ENCODE data around the gene PTPN9. TPM values are rescaled to one million over a fixed set of nuclear protein-coding genes. Genes with fewer than 3 reads are reported as not detected.
"Not testable (repeated sequence)": the region's sequence is repeated elsewhere in the genome, so short reads cannot be mapped to it uniquely, and the experiment has no call there.

PTPN9 gene
- total RNA-seq, 1 donor from 2014 or later = 24.9 TPM

DNA sequence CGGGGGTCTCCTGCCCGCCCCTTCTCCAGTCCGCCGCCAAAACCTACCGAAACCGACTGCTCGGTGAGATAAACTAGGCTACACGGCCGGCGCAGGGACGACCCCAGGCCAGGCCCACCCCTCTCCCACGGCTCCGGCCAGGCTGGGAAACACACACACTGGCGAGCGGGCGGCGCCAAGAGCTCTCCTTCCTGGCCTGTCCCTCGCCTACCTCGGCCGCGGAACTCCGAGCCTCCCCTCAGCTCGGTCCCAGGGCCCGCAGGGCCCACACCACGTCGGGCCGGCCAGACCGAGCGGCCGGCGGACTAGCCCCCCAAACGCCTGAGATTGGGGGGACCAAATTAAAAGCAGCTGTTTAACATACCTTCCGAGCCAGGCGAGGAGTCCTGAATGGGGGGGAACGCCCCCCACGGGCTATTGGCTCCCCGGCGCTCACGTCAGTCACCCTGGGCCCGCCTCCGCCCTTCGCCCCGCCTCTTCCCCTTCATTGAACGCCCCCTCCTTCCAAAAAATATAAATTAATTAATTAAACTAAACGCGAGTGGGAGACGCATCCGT lies 123.6 kb downstream of the PTPN9 start:
- FAIRE-seq = no peak
- DNase-seq (ENCODE audit: low spot score in 2 of 2) = peak; percentile 80 to 90

GRCh38 chr15:75454471-75455378 lies 124.4 kb downstream of the PTPN9 start:
- no peak for FAIRE-seq
- peak in 1 of 2 donors; percentile 88 for DNase-seq (ENCODE audit: low spot score in 2 of 2)

- DNase-seq (ENCODE audit: low spot score in 2 of 2) (peak; percentile 90 to 97), FAIRE-seq (peak; percentile 98)
Measured at GRCh38 chr15:75453703-75454470, 125.2 kb downstream of the PTPN9 start.

GRCh38 chr15:75452865-75453702 lies 126.0 kb downstream of the PTPN9 start:
- DNase-seq (ENCODE audit: low spot score in 2 of 2) = no peak
- FAIRE-seq = no peak

DNA sequence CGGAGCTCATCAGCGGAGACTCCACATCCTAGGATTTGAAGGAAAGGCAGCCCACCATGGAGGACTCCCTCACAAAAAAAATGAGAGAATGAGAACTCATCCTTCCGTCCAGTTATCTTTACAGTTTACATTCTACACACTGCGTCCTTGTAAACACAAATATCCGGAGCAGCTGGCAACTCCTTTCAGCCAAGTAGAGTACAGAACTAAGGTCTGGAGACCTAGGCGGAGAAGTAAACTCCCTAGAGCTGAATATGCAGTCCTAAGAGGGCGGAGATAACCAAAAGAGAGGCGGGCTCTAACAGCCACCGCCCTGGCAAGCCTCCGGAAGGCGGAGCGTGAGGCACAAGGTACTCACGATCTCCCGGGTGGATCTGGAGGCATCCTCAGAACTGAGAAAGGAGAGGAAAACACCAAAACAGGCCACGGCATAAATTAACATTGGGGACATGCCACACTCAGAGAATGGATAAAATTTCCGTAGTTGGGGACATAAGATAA lies 126.7 kb downstream of the PTPN9 start:
- DNase-seq (ENCODE audit: low spot score in 2 of 2) (peak in 1 of 2 donors; percentile 45), FAIRE-seq (no peak)

GRCh38 chr15:75451674-75452363 lies 127.3 kb downstream of the PTPN9 start, which contains the start of gene SIN3A:
Gene SIN3A, minus strand, starts transcription at chr15:75451690. Its CDS starts 21,315 bp downstream, at chr15:75430375.
- DNase-seq (ENCODE audit: low spot score in 2 of 2) = peak; percentile 76 to 85
- FAIRE-seq = peak; percentile 85

DNA sequence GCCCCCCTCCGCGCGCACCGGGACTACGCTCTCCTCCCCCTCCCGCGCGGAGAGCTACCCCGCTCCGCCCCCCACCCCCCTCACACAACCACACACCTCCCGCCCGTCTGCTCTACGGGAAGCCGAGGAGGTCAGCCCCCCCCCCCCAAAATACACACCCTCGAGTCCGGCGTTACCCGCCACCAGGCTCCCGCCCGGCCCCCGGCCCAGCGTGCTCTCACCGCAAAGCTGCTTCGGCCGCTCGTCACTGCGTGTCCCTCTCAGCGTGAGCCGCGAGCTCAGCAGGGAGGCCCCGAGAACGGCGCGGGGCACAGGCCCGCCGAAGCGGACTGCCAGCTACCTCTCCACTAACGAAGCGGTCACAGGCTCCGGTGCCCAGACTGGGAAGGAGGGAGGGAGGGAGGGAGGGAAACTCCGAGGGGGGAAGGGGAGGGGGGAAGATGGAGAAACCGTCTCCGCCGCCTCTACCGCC lies 127.9 kb downstream of the PTPN9 start:
- DNase-seq (ENCODE audit: low spot score in 2 of 2) (no peak), FAIRE-seq (no peak)

DNA sequence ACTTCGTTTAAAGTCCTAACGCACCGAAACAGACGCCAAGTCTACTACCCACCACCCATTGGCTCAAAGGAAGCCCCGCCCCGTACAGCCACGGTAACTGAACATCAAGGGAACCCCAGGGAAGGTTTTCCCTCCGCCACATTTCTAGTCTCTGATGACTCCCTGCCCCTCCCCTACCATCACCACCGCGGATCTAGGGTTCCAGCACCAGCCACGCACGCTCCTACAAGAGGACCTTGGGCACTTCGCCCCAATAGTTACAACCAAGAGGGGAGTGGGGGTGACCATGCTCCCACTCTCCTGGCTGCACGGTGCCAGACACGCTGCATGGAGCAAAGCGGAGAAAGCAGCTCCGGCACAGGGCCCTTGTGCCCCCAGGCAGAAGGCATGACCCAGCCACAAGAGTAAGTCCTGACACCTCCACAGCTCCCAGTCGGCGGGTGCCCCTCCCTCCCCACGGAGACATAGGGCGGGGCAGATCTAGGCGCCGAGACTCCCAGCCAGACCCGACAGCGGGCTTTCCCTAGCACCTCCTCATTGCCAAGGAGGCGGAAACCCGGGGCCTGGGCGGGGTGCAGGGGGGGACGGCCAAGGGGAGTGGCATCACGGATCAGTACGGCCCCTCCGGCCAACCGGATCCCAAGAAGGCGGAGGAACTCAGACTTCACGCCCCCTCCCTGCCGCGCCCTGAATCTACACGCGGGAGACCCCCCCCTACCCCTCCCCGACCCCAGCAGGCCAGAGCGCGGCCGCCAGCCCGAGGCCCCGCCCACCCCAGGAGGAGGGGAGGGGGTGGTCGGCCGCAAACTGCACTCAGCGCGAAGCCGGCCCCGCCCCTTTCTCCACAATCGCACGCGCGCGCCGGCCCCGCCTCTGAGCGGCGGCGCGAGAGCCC lies 128.6 kb downstream of the PTPN9 start:
- DNase-seq (ENCODE audit: low spot score in 2 of 2) (peak; percentile 68 to 73), FAIRE-seq (no peak)

DNA sequence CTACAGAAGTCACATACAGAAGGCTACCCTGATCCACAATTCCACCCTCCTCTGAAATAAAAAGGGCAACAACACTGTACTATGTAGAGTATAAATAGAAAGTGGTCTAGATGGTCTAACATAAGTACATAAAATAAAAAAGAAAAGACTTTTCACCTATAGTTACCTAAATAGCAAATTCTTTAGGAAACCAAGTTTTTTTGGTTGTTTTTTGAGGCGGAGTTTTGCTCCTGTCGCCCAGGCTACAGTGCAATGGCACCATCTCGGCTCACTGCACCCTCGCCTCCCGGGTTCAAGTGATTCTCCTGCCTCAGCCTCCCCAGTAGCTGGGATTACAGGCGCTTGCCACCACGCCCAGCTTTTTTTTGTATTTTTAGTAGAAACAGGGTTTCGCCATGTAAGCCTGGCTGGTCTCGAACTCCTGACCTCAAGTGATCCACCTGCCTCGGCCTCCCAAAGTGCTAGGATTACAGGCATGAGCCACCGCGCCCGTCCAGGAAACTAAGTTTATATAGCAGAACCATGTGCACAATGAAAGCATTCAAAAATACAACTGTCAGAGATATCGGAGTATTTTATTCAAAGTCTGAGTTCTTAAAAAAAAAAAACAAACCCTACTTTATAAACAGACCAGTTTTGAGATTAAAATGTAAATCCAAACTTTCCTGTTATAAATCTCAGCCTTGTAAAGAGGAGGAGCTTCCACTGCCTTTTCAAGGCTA lies 129.4 kb downstream of the PTPN9 start:
- no peak for FAIRE-seq

DNA sequence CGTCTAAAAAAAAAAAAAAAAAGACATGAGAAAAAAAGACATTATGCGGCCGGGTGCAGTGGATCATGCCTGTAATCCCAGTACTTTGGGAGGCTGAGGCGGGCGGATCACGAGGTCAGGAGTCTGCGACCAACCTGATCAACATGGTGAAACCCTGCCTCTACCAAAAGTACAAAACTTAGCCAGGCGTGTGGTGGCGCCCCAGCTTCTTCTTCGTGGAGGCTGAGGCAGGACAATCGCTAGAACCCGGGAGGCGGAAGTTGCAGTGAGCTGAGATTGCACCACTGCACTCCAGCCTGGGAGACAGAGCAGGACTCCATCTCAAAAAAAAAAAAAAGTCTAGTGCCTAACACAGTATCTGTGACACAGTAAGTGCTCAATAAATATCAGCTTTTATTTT lies 130.9 kb downstream of the PTPN9 start:
- not testable (repeated sequence) for DNase-seq (ENCODE audit: low spot score in 2 of 2); FAIRE-seq

More for the DNA sequence above, 129.4 kb downstream of the PTPN9 start:
- DNase-seq (ENCODE audit: low spot score in 2 of 2) = no peak

- no peak for FAIRE-seq
Measured at GRCh38 chr15:75446151-75446550, 133.0 kb downstream of the PTPN9 start.

DNA sequence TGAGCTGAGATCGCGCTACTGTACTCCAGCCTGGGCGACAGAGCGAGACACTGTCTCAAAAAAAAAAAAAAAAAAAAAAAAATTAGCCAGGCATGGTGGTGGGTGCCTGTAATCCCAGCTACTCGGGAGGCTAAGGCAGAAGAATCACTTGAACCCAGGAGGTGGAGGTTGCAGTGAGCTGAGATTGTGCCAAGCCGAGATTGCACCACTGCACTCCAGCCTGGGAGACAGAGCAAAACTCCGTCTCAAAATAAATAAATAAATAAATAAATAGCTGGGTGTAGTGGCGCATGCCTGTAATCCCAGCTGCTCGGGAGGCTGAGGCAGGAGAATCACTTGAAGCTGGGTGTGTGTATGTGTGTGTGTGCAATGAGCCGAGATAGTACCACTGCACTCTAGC lies 133.8 kb downstream of the PTPN9 start:
- FAIRE-seq; DNase-seq (ENCODE audit: low spot score in 2 of 2): not testable (repeated sequence)

More at GRCh38 chr15:75446151-75446550, 133.0 kb downstream of the PTPN9 start:
- DNase-seq (ENCODE audit: low spot score in 2 of 2) = no peak

DNA sequence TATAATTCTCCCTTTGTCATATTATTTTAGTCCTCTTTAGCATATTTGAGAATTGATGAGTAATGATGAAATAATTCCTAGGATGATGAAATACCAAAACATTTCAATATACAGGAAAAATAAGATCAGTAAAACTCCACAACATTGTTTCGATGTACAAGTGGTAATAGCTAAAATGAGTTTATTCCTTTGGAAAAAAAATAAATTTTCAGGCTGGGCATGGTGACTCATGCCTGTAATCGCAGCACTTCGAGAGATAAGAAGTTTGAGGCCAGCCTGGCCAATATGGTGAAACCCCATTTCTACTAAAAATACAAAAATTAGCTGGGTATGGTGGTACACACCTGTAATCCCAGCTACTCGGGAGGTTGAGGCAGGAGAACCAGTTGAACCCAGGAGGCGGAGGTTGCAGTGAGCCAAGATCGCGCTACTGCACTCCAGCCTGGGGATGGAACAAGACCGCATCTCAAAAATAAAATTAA lies 135.1 kb downstream of the PTPN9 start:
- not testable (repeated sequence) for FAIRE-seq; DNase-seq (ENCODE audit: low spot score in 2 of 2)

DNA sequence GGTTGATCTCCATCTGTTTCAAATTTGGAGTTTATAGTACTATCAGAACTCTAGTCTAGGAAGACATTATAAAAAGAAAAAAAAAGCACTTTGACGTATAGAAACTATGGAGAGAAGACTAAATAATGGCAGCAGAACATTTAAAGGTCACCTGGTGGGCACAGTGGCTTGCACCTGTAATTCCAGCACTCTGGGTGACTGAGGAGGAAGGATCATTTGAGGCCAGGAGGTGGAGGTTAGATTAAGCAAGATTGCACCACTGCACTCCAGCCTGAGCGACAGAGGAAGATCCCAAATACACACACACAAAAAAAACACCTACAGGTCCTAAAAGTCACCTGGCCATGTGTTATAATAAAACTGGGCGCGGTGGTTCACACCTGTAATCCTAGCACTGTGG lies 141.4 kb downstream of the PTPN9 start:
- DNase-seq (ENCODE audit: low spot score in 2 of 2) (no peak), FAIRE-seq (no peak)

DNA sequence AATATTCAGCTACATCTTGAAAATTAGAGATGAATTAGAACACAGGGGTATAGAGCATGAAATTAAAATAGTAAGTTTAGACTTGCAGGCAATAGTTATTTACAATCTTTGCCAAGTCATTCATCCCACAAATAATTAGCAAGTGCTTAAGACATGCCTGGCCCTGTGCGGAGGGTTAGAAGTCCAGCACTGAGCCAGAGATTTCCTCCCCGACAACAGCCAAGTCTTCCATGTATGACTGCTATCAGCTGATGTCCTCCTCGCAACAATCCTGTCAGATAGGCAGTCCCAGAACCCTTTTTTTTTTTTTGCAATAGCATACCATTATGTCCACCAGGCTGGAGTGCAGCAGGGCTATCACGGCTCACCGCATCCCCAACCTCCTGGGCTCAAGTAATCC lies 142.2 kb downstream of the PTPN9 start:
- FAIRE-seq = no peak

DNA sequence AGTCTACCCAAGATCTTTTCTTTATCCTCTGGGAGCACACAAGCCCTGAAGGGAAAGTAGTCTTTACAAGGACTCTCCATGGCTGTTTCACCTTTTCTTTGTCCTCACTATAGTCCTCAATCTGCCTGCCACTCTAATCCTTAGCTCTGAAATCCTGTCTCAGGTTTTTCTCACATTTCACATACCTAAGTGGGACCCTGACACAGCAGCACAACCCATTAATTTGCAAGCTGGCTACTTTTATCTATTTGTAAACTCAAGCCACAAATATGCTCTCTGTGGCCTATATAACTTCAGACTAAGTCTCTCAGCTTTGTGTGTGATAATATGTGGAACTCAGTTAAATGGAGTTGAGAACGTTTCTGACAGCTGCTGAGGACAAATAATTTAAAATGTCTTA lies 147.4 kb downstream of the PTPN9 start:
- FAIRE-seq = no peak

More for the DNA sequence above, 142.2 kb downstream of the PTPN9 start:
- DNase-seq (ENCODE audit: low spot score in 2 of 2) = no peak

DNA sequence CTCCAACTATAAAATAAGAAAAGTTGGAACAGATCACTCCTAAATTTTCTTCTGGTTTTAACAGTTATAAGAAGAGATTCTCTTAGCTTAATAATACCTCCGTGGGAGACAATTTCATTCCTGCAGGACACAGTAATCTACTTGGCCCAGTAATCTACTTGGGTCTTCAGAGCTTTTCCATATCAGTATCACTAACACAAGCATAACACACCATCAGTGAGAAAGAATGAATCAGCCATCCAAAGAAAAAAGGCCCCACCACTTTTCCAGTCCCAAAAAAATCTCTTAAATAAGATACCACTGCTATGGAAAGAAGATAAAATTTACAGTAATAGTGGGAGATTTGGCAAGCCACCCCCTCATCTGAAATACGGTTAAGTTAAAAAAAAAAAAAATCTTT lies 147.8 kb downstream of the PTPN9 start:
- FAIRE-seq (no peak), DNase-seq (ENCODE audit: low spot score in 2 of 2) (no peak)

More for the DNA sequence above, 147.4 kb downstream of the PTPN9 start:
- DNase-seq (ENCODE audit: low spot score in 2 of 2) = no peak

Measured in frontal cortex (tissue), 4 donors.